D721Med (cell line): ENCODE results near the gene MPV17L2.
"Not testable (repeated sequence)": the region's sequence is repeated elsewhere in the genome, so short reads cannot be mapped to it uniquely, and the experiment has no call there.

Source experiments
- DNase-seq: peaks from one replicate; pipeline ENCODE4 v3.0.0; 2011; ENCODE audit warnings: low spot score; ENCODE audit not compliant: insufficient read length
- FAIRE-seq: peaks from 2 replicates; lab custom pipeline; 2011; peaks lifted over from hg19 to GRCh38; lab: Jason Lieb, UNC
- CTCF ChIP-seq: IDR thresholded peaks from 2 replicates; pipeline ENCODE4 v1.5.1; 2012; ENCODE audit warnings: mild to moderate bottlenecking, control low read depth; ENCODE audit not compliant: insufficient read depth; ENCODE audit errors: missing control alignments

MPV17L2 gene

DNA sequence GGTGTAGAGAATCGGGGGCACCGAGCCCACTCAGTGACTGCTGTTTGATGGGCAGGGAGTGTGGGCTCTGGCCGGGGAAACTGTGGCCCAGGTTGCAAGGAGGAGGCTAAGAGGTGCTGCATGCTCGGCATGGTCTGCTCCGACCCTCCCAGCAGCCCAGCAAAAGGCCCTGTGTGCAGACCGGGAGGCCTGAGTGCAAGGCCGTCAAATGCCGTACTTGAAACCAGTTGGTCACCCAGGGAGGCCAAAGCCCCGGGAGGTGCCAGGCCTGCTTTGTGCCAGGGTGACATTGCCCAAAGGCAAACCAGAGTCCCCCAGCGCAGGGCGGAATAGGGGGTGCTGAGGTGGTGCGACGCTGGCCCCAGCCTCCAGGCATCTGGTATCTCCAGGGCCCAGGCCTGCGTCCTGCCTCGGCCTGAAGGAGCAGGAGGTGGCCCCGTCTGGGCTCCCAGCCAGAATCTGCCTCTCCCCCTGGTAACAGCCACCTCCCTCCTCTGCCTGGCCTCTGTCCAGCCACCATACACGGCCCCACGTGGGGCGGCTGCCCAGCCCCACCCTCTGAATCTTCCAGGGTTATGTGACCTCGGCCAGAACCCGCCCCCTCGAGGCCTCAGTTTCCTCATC is 36.1 kb upstream of the MPV17L2 start:
- no peak for DNase-seq
- no peak for TF ChIP-seq CTCF
- FAIRE-seq: no peak

- TF ChIP-seq CTCF: no peak
- FAIRE-seq (no peak), DNase-seq (no peak)
Observed at GRCh38 chr19:18157465-18158063, 35.5 kb upstream of the MPV17L2 start.

DNA sequence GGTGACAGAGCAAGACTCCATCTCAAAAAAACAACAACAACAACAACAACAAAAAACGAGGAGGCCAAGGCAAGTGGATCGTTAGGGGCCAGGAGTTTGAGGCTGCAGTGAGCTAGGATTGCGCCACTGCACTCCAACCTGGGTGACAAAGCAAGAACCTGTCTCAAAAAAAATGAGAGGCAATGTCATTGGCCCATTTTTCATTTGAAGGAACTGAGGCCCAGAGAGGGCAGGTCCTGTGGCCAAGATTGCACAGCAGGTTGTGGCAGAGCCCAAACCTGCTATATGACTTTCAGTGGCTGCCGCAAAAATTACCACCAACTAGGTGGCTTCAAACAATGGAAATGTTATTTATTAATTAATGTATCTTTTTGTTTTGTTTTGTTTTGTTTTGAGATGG is 34.6 kb upstream of the MPV17L2 start:
- no peak for FAIRE-seq
- DNase-seq: no peak
- TF ChIP-seq CTCF: no peak

- not testable (repeated sequence) for DNase-seq, FAIRE-seq
Observed at GRCh38 chr19:18159059-18159616, 33.9 kb upstream of the MPV17L2 start.

GRCh38 chr19:18159810-18160209 is 33.2 kb upstream of the MPV17L2 start:
- no peak for TF ChIP-seq CTCF
- no peak for DNase-seq
- no peak for FAIRE-seq

- no peak for FAIRE-seq
- TF ChIP-seq CTCF: no peak
- no peak for DNase-seq
Observed at GRCh38 chr19:18160493-18160970, 32.5 kb upstream of the MPV17L2 start.

DNA sequence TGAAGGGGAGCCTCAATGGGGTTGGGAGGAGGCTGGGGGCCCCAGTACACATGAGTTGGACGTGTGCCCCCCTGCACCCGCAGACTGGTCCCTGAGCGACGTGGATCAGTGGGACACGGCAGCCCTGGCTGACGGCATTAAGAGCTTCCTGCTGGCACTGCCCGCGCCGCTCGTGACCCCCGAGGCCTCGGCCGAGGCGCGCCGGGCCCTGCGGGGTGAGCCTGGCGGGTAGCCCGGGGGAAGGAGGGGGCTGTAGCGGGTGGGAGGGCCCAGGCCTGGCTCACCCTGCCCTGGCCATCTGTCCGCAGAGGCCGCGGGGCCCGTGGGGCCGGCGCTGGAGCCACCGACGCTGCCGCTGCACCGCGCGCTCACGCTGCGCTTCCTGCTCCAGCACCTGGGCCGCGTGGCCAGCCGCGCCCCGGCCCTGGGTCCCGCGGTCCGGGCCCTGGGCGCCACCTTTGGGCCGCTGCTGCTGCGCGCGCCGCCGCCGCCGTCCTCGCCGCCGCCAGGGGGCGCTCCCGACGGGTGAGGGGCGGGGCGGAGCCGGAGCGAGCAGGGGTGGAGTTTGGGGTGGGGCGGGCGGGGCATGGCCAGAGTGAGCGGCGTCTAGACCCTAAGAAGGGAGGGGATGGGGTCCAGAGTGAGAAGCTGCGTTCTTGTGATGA is 31.9 kb upstream of the MPV17L2 start:
- no peak for FAIRE-seq
- peak; percentile 69 for TF ChIP-seq CTCF

More for the DNA sequence above, 31.9 kb upstream of the MPV17L2 start:
- peak; percentile 94 for DNase-seq
